GM10266 (cell line): ENCODE results near the gene SCRT2.
"Not testable (repeated sequence)": the region's sequence is repeated elsewhere in the genome, so short reads cannot be mapped to it uniquely, and the experiment has no call there.

Source experiments
- DNase-seq: peaks from one replicate; pipeline ENCODE4 v3.0.0; 2012; ENCODE audit errors: extremely low spot score
- TF ChIP-seq, protein P1 (sequence below): IDR thresholded peaks from 2 replicates; pipeline ENCODE4 v1.5.1; 2012; ENCODE audit warnings: mild to moderate bottlenecking, low read depth; ENCODE audit not compliant: control insufficient read depth, insufficient read depth; ENCODE audit errors: missing control alignments

SCRT2 gene

DNA sequence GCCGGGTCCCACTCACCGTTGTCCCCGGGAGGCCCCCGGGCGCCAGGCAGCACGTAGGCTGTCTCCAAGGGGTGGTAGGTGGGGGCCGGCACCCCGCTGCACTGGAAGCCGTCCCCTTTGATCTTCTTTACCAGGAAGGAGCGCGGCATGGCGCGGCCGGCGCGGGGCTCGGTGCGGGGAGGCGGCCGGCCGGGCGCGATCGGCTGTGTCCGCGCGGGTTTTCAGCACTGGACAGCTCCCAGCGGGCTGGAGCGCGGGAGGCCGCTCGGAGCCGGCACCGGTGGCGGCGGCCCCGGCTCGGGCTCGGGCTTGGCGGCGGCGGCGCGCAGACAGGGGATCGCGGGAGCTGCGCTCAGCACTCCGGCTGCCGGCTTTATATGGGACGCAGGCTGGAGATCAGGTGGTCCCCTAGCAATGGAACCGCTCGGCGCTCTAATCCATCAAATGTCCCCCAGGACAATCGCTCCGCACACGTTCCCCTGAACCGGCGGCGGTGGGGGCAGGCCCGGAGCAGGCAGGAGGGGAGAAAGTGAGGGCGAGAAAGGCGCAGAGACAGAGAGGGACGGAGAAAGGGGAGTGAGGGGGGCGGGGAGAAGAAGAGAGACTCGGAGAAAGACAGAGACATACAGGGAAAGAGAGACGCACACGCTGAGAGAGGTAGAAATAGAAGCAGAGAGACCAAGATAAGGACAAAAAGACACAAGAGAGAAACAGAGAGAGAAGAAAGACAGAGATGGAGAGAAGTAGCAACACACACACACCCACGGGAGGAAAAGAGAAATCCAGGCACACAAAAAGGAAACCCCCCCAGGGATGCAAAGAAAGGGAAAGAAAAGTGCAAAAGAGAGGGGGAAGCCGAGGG, at the start of gene SCRT2:
Gene SCRT2 (minus strand): TSS at position 350 of the 862 bp plus-strand sequence. CDS start 201 bp downstream, at position 149.
- peak; percentile 81 for DNase-seq
- TF ChIP-seq, protein P1, sequence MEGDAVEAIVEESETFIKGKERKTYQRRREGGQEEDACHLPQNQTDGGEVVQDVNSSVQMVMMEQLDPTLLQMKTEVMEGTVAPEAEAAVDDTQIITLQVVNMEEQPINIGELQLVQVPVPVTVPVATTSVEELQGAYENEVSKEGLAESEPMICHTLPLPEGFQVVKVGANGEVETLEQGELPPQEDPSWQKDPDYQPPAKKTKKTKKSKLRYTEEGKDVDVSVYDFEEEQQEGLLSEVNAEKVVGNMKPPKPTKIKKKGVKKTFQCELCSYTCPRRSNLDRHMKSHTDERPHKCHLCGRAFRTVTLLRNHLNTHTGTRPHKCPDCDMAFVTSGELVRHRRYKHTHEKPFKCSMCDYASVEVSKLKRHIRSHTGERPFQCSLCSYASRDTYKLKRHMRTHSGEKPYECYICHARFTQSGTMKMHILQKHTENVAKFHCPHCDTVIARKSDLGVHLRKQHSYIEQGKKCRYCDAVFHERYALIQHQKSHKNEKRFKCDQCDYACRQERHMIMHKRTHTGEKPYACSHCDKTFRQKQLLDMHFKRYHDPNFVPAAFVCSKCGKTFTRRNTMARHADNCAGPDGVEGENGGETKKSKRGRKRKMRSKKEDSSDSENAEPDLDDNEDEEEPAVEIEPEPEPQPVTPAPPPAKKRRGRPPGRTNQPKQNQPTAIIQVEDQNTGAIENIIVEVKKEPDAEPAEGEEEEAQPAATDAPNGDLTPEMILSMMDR, result no peak

DNA sequence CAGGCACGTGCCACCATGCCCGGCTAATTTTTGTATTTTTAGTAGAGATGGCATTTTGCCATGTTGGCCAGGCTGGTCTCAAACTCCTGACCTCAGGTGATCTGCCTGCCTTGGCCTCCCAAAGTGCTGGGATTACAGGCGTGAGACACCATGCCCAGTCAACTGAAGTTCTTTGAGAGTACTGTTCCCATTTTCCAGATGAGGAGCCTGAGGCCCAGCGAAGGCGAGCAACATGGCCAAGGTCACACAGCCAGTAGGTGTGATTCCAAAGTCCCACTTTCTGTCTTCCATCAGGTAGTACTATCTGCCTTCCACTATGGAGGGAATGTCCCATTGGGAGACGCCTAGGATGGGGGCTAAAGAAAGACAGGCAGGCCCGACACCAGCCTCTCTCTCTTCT, 49.2 kb upstream of the SCRT2 start:
- DNase-seq, result not testable (repeated sequence)

DNA sequence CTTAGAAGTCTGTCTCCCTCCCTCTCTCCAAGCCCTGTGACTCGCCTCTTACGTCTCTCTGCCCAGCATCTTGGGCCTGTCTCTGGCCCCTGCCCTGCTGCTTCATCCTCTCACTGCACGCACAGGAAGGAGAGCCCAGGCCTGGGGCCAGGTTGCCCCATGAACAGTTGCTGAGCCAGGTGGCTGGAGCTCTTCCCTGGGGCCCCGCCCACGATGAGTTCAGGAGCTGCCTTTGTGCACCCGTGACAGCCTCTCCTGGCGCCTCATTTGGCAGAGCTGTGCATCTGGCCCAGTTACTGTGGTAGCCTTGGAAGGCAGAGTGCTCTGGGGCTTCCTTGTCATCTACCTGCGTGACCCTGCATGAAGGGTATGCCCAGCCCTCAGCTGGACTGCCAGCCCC, 48.2 kb upstream of the SCRT2 start:
- no peak for DNase-seq
- TF ChIP-seq, protein P1, result no peak

DNA sequence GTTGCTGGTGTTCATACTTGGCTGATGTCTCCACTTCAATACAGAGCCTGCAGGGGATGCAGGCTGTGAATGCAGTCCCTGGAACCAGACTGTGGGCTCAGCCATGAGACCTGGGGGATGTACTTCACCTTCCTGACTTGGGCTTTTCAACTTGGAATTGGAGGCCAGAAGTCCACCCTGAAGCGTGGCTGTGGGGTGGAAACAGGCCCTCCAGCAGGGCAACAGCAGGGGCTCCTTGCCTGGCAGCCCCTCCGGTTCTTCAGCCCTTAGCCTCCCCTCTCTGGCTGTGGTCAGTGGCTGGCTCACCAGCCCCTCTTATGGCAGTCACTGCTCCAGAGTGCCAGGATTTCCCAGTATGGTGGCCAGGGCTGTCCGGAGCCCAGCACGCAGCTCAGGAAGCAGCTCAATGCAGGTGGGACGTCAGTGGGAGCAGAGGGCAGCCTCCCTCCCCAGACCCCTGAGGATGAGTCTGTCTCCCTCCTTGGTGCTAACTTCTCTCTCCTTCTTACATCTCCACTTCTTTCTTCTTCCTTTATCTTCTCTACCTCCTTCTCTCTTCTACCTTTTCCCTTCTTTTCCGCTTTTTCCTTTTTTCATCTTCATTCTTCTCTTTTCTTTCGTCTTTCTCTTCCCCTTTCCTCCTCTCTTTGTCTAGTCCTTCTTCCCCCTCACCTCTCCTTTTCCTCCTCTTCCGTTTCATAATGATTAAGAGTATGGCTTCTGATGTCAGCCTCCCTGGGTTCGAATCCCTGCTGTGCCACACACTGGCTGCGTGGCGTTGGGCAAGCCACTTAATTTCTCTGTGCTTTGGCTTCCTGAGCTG, 47.4 kb upstream of the SCRT2 start:
- TF ChIP-seq, protein P1, result no peak
- no peak for DNase-seq

DNA sequence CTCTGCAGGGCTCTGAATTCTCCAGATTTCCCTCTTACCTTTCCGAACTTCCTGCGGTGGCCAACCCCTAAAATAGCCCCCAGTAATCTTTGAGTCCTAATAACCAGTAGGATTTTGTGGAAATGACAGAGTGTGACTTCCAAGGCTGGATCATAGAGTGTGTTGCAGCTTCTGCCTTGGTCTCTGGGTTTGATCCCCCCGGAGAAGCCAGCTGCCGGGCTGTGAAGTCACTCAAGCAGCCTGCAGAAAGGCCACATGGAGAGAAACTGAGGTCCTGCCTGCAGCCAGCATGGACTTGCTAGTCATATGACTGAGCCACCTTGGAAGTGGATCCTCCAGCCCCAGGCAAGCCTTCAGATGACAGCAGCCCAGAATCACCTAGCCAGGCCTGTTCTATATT, 46.3 kb upstream of the SCRT2 start:
- DNase-seq, result no peak
- TF ChIP-seq, protein P1, result no peak

DNA sequence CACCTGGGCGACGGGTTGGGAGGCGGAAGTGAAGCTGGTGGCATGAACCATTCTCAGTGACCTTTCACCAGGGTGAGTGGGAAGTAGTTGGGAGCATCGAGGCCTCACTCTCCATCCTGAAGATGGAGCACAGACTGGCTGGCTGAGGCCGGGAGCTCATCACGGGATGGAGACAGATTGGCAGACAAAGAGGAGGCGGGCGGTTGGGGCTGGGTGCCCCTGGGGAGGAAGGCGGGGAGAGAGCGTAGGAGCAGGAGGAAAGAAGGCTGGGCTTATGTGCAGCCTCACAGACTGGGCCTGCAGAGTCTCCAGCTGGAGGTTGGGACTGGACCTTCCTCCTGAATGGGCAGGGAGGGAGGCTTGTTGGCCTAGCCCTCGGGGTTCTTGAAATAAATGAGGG, 44.2 kb upstream of the SCRT2 start:
- DNase-seq, result no peak
- TF ChIP-seq, protein P1, result no peak

DNA sequence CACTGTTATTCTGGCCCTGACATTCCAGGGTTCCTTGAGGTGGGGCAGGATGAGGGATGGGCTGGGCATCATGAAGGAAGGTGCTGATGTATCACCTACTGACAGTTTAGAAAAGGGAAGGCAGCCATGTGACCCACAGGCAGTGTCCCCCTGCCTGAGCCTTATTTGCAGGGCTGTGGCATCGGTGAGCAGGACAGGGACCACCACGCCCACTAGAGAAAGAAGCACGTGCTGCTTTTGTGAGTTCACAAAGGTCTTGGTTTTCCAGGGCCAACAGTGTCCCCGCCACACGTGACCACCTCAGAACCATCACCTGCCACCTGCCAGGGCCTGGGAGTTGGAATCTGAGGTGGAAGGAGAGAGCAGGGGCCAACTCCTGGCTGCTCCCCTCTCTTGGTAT, 43.5 kb upstream of the SCRT2 start:
- no peak for DNase-seq
- TF ChIP-seq, protein P1, result no peak
